Measurements from ENCODE around the gene FKRP. TPM values are rescaled to one million over a fixed set of nuclear protein-coding genes. Genes with fewer than 3 reads are reported as not detected.

The FKRP gene
- total and polyA plus RNA-seq, 11 donors = 13.9 to 25.1 (median 19.8) TPM

GRCh38 chr19:46772170-46773017, 26.5 kb downstream of the FKRP start:
- H3K27ac ChIP-seq = no peak overlapping the region
- 79 to 88% (median 84%) methylated on average over 11 to 12 of the region's 12 CpGs for WGBS, 4 donors
- DNase-seq = no peak
- H3K36me3 ChIP-seq = peaks cover 0 to 30% (median 20%) of the 10 kb centered on the region in 9 donors
- intact Hi-C loops (cut with DNase I) = loop anchor here in 1 of 10 donors (5.0 kb wide), 1 partner anchor 60 kb away; no protein-coding TSS in a partner anchor
- H3K4me3 ChIP-seq = no peak overlapping the region
- H3K9me3 ChIP-seq = no peaks in the 10 kb centered on the region
- no peaks in the 10 kb centered on the region for H3K27me3 ChIP-seq
- TF ChIP-seq CTCF (IDR thresholded peaks at IDR 0.05) (no peak), POLR2A (IDR thresholded peaks at IDR 0.05) (no peak)
- no peak for ATAC-seq
- H3K4me1 ChIP-seq = peaks cover 0 to 12% (median 0%) of the 10 kb centered on the region in 12 donors

- TF ChIP-seq CTCF (IDR thresholded peaks at IDR 0.05) (no peak), POLR2A (IDR thresholded peaks at IDR 0.05) (no peak)
- H3K27ac ChIP-seq = no peak overlapping the region
- peaks cover 0 to 12% (median 0%) of the 10 kb centered on the region in 12 donors for H3K4me1 ChIP-seq
- DNase-seq = no peak
- no peak for ATAC-seq
- H3K36me3 ChIP-seq = peaks cover 0 to 33% (median 22%) of the 10 kb centered on the region in 9 donors
- intact Hi-C loops (cut with DNase I) = loop anchor here in 1 of 10 donors (5.0 kb wide), 1 partner anchor 59 kb away; no protein-coding TSS in a partner anchor
- no peaks in the 10 kb centered on the region for H3K27me3 ChIP-seq
- H3K9me3 ChIP-seq = no peaks in the 10 kb centered on the region
- H3K4me3 ChIP-seq = no peak overlapping the region
- 78 to 86% (median 81%) methylated on average over 7 of the region's 7 CpGs for WGBS, 4 donors
These were observed 27.2 kb downstream of the FKRP start for GRCh38 chr19:46773018-46773399.

- H3K36me3 ChIP-seq = peaks cover 0 to 59% (median 31%) of the 10 kb centered on the region in 9 donors
- TF ChIP-seq POLR2A (IDR thresholded peaks at IDR 0.05) (no peak), CTCF (IDR thresholded peaks at IDR 0.05) (no peak)
These were observed 29.9 kb downstream of the FKRP start for GRCh38 chr19:46775642-46776258.

More at GRCh38 chr19:46775642-46776258, 29.9 kb downstream of the FKRP start:
- intact Hi-C loops (cut with DNase I) = no loop called here
- ATAC-seq = no peak
- peaks cover 0 to 14% (median 0%) of the 10 kb centered on the region in 12 donors for H3K4me1 ChIP-seq
- H3K4me3 ChIP-seq = no peak overlapping the region
- WGBS, 4 donors = 90 to 97% (median 96%) methylated on average over 11 of the region's 11 CpGs
- H3K27me3 ChIP-seq = no peaks in the 10 kb centered on the region
- no peak overlapping the region for H3K27ac ChIP-seq
- H3K9me3 ChIP-seq = no peaks in the 10 kb centered on the region
- DNase-seq = no peak

Measured in heart left ventricle (tissue), 16 donors.